ENCODE results near the gene TMIE. TPM values are rescaled to one million over a fixed set of nuclear protein-coding genes. Genes with fewer than 3 reads are reported as not detected.

TMIE gene
- polyA plus RNA-seq, 3 donors = not detected

- Mint-ChIP-seq H3K4me3 (no peak overlapping the region), H3K27me3 (ENCODE audit: low read depth in 3 of 3) (peaks cover 6 to 14% (median 9%) of the 10 kb centered on the region in 3 donors), H3K4me1 (peaks cover 2% of the 10 kb centered on the region), H3K9me3 (no peaks in the 10 kb centered on the region), H3K27ac (no peak overlapping the region), H3K36me3 (no peaks in the 10 kb centered on the region)
- TF ChIP-seq CTCF (IDR thresholded peaks at IDR 0.05) = no peak
- Histone ChIP-seq H3K9ac (ENCODE audit: insufficient read depth, low read length, poor library complexity, severe bottlenecking) (no peak overlapping the region), H4K20me1 (ENCODE audit: insufficient read depth, low read length) (no peaks in the 10 kb centered on the region), H3K4me2 (replicated peaks; ENCODE audit: extremely low read depth, low read length, poor library complexity, severe bottlenecking) (no peak overlapping the region), H3K9me3 (replicated peaks in 1 of 2; ENCODE audit: control insufficient read depth in 1 of 2, insufficient read depth in 1 of 2, low read length in 2 of 2) (no peaks in the 10 kb centered on the region), H3K27me3 (ENCODE audit: control insufficient read depth in 2 of 2, insufficient read depth in 2 of 2, low read length in 2 of 2) (no peaks in the 10 kb centered on the region), H3K79me2 (ENCODE audit: insufficient read depth, low read length) (no peaks in the 10 kb centered on the region), H2AFZ (ENCODE audit: insufficient read depth, low read depth, low read length, poor library complexity, severe bottlenecking) (no peak overlapping the region), H3K27ac (ENCODE audit: low read depth in 1 of 2, low read length in 2 of 2) (no peak overlapping the region), H3K4me3 (replicated peaks in 1 of 3; ENCODE audit: low read depth in 2 of 3, low read length in 3 of 3) (no peak overlapping the region), H3K36me3 (replicated peaks in 1 of 2; ENCODE audit: control insufficient read depth in 1 of 2, insufficient read depth in 2 of 2, low read length in 2 of 2) (no peaks in the 10 kb centered on the region), H3K4me1 (ENCODE audit: control insufficient read depth in 1 of 2, insufficient read depth in 2 of 2, low read length in 2 of 2) (no peaks in the 10 kb centered on the region)
- WGBS (ENCODE audit: insufficient coverage) = 88% methylated on average over 5 of the region's 10 CpGs
- intact Hi-C loops (cut with micrococcal nuclease) = no loop called here
- no peak for DNase-seq
Observed at GRCh38 chr3:46714728-46715506, 13.7 kb downstream of the TMIE start.

GRCh38 chr3:46715507-46716175 is 14.4 kb downstream of the TMIE start:
- no peak for TF ChIP-seq CTCF (IDR thresholded peaks at IDR 0.05)
- WGBS (ENCODE audit: insufficient coverage) = 93% methylated on average over 6 of the region's 11 CpGs

More at GRCh38 chr3:46715507-46716175, 14.4 kb downstream of the TMIE start:
- Histone ChIP-seq H3K9ac (ENCODE audit: insufficient read depth, low read length, poor library complexity, severe bottlenecking) (no peak overlapping the region), H3K36me3 (replicated peaks in 1 of 2; ENCODE audit: control insufficient read depth in 1 of 2, insufficient read depth in 2 of 2, low read length in 2 of 2) (no peaks in the 10 kb centered on the region), H3K79me2 (ENCODE audit: insufficient read depth, low read length) (no peaks in the 10 kb centered on the region), H4K20me1 (ENCODE audit: insufficient read depth, low read length) (no peaks in the 10 kb centered on the region), H3K4me3 (replicated peaks in 1 of 3; ENCODE audit: low read depth in 2 of 3, low read length in 3 of 3) (no peak overlapping the region), H3K9me3 (replicated peaks in 1 of 2; ENCODE audit: control insufficient read depth in 1 of 2, insufficient read depth in 1 of 2, low read length in 2 of 2) (no peaks in the 10 kb centered on the region), H3K27ac (ENCODE audit: low read depth in 1 of 2, low read length in 2 of 2) (no peak overlapping the region), H3K4me1 (ENCODE audit: control insufficient read depth in 1 of 2, insufficient read depth in 2 of 2, low read length in 2 of 2) (no peaks in the 10 kb centered on the region), H2AFZ (ENCODE audit: insufficient read depth, low read depth, low read length, poor library complexity, severe bottlenecking) (no peak overlapping the region), H3K27me3 (ENCODE audit: control insufficient read depth in 2 of 2, insufficient read depth in 2 of 2, low read length in 2 of 2) (no peaks in the 10 kb centered on the region), H3K4me2 (replicated peaks; ENCODE audit: extremely low read depth, low read length, poor library complexity, severe bottlenecking) (no peak overlapping the region)
- H3K36me3 Mint-ChIP-seq = no peaks in the 10 kb centered on the region
- peaks cover 5 to 17% (median 9%) of the 10 kb centered on the region in 3 donors for H3K27me3 Mint-ChIP-seq (ENCODE audit: low read depth in 3 of 3)
- intact Hi-C loops (cut with micrococcal nuclease) = no loop called here
- DNase-seq = no peak
- no peaks in the 10 kb centered on the region for H3K9me3 Mint-ChIP-seq
- no peak overlapping the region for H3K4me3 Mint-ChIP-seq
- H3K4me1 Mint-ChIP-seq = peaks cover 2% of the 10 kb centered on the region
- H3K27ac Mint-ChIP-seq = no peak overlapping the region
